LoVo (cell line): ENCODE measurements around the gene ADRA2B.
"Not testable (repeated sequence)": the region's sequence is repeated elsewhere in the genome, so short reads cannot be mapped to it uniquely, and the experiment has no call there.

Experiments used
- DNase-seq: peaks from one replicate; pipeline ENCODE4 v3.0.0-alpha.2; 2016; ENCODE audit warnings: low spot score

The ADRA2B gene

GRCh38 chr2:96088340-96089335 is 27.7 kb downstream of the ADRA2B start:
- DNase-seq: no peak

GRCh38 chr2:96087130-96087529 is 29.2 kb downstream of the ADRA2B start:
- no peak for DNase-seq

GRCh38 chr2:96085541-96086355 is 30.6 kb downstream of the ADRA2B start:
- no peak for DNase-seq

GRCh38 chr2:96084858-96085518 is 31.4 kb downstream of the ADRA2B start:
- not testable (repeated sequence) for DNase-seq

- no peak for DNase-seq
These were observed 32.1 kb downstream of the ADRA2B start for GRCh38 chr2:96083989-96084857.

- DNase-seq: no peak
These were observed 33.1 kb downstream of the ADRA2B start for GRCh38 chr2:96083064-96083939.

GRCh38 chr2:96082211-96083063 is 33.9 kb downstream of the ADRA2B start:
- DNase-seq: no peak

- DNase-seq: no peak
These were observed 35.3 kb downstream of the ADRA2B start for GRCh38 chr2:96081042-96081441.

GRCh38 chr2:96075199-96075771 is 41.1 kb downstream of the ADRA2B start:
- DNase-seq: no peak

- no peak for DNase-seq
These were observed 42.2 kb downstream of the ADRA2B start for GRCh38 chr2:96074156-96074555.

GRCh38 chr2:96073170-96073775 is 43.1 kb downstream of the ADRA2B start:
- DNase-seq: no peak

- no peak for DNase-seq
These were observed 43.6 kb downstream of the ADRA2B start for GRCh38 chr2:96072746-96073145.

- DNase-seq: not testable (repeated sequence)
These were observed 44.3 kb downstream of the ADRA2B start for GRCh38 chr2:96071977-96072491.

GRCh38 chr2:96071087-96071976 is 45.0 kb downstream of the ADRA2B start:
- not testable (repeated sequence) for DNase-seq

- DNase-seq: not testable (repeated sequence)
These were observed 46.0 kb downstream of the ADRA2B start for GRCh38 chr2:96070351-96070750.

GRCh38 chr2:96069878-96070277 is 46.5 kb downstream of the ADRA2B start:
- not testable (repeated sequence) for DNase-seq
